CD4-positive, alpha-beta T cell treated with Interferon alpha-2 for 1 hour (primary cell): ENCODE measurements around the gene FBXO4.

Experiments used
- DNase-seq, 2 donors: peaks; one replicate each; pipeline ENCODE4 v3.0.0-alpha.2; 2020 to 2022

The FBXO4 gene, protein sequence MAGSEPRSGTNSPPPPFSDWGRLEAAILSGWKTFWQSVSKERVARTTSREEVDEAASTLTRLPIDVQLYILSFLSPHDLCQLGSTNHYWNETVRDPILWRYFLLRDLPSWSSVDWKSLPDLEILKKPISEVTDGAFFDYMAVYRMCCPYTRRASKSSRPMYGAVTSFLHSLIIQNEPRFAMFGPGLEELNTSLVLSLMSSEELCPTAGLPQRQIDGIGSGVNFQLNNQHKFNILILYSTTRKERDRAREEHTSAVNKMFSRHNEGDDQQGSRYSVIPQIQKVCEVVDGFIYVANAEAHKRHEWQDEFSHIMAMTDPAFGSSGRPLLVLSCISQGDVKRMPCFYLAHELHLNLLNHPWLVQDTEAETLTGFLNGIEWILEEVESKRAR

DNA sequence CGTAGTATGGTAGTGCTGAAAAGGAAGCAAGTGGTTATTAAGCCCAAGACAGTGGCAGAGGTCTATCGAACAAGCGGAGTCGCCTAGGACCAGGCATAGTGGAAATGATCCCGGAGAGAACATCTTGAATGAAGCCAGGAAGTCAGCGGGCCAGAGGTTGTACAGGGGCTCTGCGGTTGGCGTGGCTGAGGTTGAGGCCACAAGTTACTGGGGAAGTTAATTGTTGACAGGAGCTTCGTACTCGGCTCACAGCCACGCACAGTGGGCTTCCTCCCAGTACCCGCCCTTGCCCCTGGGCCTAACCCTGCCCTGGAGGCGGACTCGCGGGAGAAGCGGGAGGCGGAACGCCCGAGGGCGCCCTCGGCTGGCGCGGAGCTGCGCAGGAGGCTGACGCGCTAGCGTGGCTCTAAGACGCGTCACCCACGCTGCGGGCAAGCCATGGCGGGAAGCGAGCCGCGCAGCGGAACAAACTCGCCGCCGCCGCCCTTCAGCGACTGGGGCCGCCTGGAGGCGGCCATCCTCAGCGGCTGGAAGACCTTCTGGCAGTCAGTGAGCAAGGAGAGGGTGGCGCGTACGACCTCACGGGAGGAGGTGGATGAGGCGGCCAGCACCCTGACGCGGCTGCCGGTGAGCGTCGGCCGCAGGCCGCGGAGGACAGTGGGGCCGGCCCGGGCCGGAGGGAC is at the start of gene FBXO4:
FBXO4 (plus strand) TSS at position 410 of the 683 bp plus-strand sequence; CDS start at position 439, 29 bp downstream.
- DNase-seq = peak; percentile 88 to 90

DNA sequence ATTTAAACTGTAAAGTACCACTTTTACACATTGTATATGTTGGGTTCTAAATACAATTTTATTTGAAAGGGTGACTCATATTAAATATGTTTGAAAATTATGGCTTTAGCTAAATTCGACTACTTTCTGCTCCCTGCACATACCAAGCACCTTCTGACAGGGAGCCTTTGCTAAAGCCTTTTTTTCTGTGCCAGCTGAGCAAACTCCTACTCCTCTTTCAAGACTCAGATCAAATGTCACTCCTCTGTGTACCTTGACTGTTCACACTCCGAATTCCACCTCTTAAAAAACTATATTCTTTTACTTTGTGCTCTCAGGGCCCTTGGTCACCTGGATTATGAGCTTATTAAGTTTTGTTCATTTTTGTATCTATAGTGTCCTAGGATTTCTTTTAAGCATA is 48.4 kb upstream of the FBXO4 start:
- no peak for DNase-seq

DNA sequence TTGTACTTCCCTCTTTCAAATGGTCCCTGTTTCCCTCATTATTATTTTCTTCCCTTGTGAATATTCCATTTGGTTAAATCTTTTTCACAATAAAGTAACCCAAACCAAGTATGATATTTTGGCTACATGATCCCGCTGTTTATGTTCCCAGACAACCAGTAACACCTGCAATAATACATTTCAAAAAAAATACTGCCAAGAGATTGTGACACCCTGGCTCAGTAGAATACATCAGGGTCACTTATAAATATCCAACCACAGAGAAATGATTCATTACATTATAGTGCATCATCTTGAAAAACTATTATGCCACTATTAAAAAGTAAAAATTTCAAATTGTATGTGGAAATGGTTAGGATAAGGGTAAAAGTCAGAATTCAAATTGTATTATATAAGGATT is 47.7 kb upstream of the FBXO4 start:
- no peak for DNase-seq

DNA sequence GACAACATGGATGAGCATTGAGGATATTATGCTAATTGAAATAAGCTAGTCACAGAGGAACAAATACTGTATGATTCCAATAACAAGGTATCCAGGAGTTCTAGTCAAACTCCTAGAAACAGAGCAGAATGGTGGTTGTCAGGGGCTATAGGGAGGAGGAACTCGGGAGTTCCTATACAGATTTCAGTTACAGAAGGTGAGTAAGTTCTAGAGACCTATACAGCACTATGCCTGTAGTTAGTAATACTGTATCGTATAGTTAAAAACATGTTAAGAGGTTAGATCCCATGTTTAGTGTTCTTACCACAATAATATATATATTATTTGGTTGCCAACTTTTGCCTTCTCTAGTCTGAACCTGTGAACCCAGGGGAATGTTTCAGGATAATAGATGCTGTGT is 46.9 kb upstream of the FBXO4 start:
- DNase-seq = no peak

DNA sequence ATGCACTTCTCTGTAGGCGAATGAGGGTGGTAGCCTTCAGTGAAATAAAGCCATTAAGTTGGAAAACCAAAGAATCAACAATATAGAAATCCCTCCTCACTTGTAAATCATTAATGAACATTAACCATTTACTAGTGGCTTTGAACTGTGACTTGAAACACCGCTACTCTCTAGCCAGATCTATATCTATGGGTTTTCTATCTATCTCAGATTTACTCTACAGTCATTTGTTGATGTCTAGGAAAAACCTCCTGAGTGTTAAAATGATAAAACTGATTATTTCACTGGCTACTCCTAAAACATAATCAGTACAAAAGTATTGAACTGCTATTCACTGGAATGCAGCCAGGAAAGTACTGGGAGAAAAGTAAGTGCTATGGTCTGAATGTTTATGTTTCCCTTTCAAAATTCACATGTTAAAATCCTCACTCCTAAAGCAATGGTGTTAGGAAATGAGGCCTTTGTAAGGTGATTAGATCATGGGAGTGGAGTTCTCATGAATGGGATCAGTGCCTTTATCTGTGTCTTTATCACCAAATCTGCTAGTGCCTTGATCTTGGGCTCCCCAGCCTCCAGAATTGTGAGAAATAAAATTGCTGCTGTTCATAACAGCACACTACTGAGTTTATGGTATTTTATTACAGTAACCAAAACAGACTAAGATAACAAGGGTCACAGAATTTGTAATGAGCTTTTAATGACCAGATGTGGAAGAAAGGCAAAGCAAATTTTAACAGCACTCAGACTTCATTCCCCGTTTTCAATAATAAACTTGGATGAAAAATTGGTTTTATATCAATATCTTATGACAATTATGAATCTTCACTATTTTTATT is 46.2 kb upstream of the FBXO4 start:
- no peak for DNase-seq

DNA sequence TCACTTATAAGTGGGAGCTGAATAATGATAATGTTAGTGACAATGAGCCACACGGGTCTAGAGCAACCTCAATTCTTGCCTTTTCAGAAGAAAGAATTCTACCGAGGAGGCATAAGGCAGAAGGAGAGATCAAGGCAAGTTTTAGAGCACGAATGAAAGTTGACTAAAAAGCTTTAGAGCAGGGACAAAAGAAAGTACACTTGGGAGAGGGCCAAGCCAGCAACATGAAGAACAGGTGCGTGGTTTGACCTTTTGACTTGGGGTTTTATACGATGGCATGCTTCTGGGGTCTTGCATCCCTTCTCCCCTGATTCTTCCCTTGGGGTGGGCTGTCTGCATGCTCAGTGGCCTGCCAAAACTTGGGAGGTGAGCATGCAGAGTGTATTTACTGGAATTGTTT is 42.3 kb upstream of the FBXO4 start:
- DNase-seq = no peak

DNA sequence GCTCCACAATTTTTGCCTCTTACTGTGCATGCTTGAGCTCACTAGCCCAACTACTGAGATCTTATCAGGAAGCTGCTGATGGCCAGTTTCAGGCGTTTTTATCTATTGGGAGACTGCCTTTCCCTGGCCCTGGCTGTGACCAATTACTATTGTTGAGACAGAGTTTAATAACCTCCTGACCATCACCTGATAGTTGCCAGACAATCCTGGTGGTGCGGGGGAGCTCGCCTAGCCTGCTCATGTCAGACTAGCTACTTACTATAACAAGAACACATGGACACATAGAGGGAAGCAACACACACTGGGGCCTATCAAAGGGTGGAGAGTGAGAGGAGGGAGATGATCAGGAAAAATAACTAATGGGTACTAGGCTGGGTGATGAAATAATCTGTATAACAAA is 41.8 kb upstream of the FBXO4 start:
- DNase-seq = no peak

DNA sequence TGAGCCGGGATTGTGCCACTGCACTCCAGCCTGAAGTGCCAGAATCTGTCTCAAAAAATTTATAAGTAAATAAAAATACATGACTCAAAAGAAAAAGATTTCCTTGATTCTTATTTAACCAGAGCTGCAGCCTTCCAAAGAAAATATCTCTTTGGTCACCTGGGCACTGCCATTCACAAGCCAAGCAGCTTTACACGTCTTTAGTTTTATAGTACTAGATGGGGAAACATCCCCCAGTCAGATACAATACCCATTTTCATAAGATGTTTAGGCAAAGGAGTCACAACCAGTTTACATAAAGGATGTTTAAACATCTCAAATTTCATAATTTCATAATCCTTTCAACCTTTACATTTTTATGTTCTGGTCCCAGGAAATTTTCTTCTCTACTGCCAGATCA is 41.1 kb upstream of the FBXO4 start:
- no peak for DNase-seq

DNA sequence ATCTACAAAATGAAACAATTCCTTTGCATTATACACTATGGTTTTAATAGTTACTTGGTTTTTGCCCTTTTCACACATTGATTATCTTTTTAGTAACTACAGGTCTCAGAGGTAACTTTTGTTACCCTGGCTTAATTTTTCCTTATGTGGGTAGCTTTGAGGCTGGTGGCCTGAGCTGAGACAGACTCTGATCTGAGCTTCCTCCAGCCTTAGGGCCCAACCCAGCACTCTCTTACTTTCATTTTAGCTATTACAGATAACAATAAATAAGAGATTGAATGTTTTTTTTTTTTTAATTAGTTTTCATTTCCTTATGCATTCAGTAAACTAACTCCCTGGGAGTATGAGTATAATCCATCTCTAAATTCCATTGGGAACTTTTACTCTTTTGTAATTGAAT is 39.8 kb upstream of the FBXO4 start:
- DNase-seq = no peak

DNA sequence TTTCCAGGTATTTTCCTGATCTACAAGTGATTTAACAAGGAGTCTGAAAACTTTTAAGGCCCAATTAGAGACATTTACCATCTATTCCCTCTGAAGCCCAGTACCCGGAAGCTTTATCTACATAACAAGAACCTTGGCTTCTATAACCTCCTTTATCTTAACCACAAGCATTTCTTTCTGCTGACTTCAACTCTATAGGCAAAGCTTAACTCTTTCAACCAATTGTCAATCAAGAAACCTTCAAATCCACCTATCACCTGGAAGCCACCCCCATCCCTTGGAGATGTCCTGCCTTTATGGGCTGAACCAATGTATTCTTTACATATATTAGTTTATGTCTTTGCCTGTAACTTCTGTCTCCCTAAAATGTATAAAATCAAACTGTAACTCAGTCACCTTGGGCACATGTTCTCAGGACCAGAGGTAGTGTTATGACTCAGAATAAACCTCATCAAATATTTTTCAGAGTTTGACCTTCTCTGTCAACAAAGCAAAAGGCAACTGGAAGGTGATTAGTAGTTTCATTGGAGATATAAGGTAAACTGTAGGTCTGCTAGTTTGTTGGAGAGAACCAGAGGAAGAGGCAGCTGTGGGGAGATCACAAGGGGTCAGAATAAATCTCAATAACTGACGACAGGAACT is 33.9 kb upstream of the FBXO4 start:
- DNase-seq = no peak

DNA sequence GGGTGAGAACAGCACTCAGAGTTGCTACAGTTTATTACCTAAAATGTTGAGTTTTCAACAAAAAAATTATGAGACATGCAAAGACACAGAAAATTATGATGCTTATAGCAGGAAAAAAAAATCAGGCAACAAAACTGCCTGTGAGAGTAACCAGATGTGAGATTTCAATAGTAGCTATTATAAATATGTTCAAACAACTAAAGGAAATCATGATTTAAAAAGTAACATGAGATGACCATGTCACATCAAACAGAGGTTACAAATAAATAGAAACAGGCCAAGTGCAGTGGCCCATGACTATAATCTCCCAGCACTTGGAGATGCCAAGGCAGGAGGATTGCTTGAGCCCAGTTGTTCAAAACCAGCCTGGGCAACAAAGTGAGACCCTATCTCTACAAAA is 33.0 kb upstream of the FBXO4 start:
- no peak for DNase-seq

DNA sequence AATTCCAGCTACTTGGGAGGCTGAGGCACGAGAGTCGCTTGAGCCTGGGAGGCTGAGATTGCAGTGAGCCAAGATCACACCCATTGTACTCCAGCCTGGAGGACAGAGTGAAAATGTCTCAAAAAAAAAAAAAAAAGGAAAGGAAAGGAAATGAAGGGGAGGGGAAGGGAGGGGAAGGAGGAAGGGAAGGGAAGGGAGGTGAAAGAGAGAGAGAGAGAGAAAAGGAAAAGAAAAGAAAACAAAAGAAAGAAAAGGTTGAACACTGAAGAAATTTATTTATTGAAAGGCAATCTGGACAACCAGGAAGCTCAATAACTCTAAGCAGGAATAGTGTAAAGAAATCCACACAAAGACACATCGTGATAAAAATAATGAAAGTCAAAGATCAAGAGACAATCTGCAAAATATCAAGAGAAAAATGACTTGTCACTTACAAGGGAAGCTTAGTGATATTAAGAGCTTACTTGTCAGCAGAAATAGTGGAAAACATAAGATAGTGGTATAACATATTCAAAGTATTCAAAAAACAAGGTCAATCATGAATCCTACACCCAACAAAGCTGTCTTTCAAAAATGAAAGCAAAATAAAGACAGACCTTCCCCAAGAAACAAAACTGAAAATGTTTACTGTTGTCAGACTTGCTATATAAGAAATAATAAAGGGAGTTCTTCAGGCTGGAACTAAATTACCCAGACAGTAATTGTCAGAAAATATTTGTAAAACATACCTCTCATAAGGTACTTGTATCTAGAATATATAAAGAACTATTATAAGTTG is 31.8 kb upstream of the FBXO4 start:
- DNase-seq = no peak

DNA sequence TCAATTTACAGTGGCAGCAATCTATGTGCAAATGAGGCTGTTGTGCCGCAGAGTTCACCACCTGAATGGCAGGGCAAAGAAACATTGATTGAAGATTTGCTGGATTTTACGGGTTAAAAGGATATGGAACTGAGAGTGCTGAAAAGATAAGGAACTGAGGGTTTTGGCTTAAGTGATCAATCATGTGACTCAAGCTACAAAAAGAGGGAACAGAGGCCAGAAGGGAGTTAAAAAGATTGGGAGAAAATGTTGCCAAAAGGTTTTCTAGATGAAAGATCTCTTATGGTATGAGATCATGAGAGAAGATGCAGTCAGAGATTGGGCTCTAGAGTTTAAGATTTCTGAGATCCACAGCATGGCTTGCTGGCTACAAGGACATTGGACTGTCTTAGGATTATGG is 28.9 kb upstream of the FBXO4 start:
- no peak for DNase-seq

DNA sequence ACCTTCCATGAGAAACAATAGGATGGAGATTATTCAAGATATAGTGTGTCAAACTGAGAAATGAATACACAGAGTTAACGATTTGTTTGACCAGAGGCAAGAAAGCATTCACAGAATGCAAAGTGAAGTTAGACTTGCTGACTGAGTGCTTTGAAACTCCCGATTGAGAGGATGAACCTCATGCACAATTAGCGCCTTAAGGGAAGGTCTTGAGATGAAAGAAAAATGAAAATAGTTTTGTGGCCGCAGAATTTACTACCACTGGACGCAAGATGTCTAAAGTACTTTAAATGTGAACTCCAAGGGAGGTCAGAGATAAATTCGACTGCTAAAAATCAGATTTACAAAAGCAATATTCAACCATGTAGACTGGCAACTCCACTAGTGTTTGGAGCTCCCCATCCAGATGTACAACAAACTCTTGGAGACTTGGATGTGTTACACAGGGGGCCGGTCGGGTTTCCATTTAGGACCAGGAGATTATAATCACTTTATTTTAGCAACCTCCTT is 21.6 kb upstream of the FBXO4 start:
- DNase-seq = no peak

DNA sequence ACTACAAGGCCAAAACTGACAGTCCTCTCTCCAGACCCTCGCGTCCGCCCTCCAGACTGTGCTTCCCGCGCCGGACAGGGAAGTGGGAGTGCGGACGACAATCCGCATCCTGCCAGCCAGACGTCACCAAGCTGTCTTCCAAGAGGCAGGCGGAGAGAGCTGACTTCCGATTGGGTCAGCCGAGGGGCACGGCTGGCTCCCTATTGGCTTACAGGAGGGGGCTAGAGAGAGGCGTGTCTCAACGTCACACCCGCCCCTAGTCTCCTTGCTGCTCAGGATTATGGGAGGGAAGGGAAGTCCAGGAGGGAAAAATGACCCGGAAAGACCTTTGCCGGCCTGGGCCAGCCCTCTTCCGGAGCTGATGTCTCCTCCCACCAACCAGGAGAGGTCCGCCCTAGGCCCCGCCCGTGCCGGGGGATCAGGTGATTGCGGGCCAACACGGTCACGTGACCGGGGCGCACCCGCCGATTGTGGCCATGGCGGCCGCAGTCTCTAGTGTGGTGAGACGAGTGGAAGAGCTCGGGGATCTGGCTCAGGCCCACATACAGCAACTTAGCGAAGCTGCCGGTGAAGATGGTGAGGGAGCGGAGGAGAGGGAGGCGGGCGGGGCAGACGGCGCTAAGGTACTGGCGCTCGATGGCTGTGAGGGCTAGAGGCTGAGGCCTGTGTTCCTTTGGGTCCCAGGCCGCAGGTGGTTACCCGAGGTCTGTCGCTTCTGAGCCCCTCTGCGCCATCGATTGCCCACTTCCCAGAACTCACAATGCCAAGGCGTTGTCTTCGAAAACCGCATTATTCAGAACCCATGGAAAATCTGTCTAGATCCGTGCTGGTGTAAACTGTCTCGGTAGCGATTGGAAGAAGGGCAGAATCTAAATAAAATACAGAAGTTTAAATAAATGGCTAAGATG is 20.9 kb upstream of the FBXO4 start, which contains the start of gene RIMOC1:
RIMOC1 (plus strand) TSS at position 453 of the 908 bp plus-strand sequence; CDS start at position 477, 24 bp downstream.
- peak; percentile 98 for DNase-seq

DNA sequence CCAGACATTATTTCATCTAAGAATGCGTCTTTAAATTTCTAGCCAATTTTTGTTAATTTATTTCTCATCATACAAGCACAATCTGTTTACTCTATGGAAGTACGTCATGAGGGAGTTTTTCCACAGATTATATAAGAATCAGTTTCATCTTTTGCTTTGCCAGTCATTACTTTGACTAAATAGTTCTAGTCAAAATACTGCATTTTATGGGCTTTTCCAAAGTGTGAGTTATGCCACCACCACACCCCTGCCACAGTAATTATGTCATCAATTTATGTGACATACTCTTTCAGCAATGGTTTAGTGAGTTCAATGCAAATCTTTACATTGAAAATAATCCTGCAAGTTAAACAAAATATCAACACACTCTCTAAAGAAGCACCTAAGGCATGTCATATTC is 18.9 kb upstream of the FBXO4 start:
- DNase-seq = no peak

DNA sequence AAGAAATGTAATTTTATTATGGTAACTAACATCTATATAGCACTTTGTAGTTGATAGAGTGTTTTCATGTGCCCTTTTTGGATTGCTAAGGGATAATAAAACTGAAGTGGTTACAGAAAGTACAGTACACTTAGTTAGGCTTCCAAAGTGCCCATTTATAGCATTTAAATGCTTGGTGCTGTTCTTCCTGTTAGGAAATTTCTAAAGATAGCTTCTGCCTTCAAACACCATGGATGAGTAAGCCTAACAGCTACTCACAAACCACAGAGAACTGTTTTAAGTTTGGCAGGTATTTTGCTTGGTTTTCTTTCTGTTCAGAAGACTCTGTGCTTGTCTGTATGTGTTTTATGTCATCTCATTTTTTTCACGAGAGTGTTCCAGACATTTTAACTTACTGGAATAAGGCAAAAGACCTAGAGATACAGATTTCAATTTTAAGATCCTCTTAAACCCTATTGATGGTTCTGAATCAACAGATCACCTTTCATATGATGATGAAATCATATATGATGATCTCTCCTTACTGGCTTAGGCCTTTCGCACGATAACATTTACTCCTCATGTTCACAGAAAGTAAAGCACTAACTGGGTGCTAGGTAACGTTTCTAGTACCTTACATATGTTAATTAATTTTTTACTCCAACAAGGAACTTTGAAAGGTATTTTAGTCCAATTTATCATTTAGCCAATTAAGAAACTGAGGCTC is 16.6 kb upstream of the FBXO4 start:
- DNase-seq = no peak

DNA sequence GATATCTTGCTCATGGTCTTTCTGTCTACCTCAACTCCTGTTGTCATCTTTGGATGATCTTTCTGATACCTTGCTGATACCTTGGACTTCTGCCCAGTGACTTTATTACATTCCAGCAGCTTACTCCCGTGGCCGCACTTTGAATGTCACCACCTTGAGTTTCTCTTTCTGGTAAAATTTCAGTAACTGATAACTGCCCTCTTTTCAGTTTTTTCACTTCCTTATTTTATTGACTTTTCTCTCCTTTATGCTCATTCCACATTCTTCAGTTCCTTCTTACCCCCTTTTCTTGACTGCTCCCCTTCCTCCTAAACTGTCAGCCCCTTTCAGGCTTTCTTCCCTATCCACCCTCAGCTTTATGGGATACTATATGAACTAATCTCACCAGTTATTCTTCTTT is 7.0 kb upstream of the FBXO4 start:
- no peak for DNase-seq

DNA sequence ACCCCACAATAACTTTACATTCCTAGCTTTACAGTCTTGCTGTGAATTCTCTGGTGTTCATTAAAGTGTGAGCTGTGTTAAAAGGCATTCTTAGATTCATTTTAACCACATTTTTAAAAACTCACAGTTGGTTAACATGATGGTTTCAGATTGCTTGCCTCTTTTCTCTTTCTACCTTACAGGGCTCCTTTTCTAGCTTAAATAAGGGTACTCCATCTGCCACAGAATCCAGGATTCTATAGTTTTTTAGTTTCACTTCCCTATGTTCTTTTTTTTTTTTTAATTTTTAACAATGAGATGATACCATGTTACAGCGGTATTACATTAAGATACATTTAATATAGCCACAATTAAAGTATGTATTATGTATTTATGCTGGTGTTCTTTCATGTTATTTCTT is 3.9 kb upstream of the FBXO4 start:
- no peak for DNase-seq

DNA sequence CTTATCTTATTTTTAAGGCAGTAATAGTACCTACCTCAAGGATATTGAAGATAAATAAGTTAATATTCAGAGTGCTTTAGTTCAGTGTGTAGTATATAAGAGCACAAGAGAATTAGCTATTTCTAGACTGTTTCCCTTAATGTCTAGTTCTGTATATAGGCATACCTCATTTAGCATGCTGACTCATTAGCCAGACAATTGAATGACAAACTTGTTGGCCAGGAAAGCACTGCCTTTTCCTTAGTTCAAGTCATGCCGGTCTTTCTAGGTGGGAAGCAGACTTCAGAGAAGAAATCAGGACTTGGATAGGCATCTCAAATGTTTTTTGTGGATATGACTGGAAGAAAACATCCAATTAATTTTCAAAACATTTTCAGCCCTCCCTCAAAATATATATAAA is 3.2 kb upstream of the FBXO4 start:
- no peak for DNase-seq
